GM13977 (cell line): ENCODE measurements around the gene AHCYL2.
"Not testable (repeated sequence)": the region's sequence is repeated elsewhere in the genome, so short reads cannot be mapped to it uniquely, and the experiment has no call there.

Experiments used
- DNase-seq: peaks from one replicate; pipeline ENCODE4 v3.0.0; 2012; ENCODE audit warnings: low spot score
- CTCF ChIP-seq: IDR thresholded peaks from 2 replicates; pipeline ENCODE4 v1.5.1; 2012; ENCODE audit warnings: mild to moderate bottlenecking, control low read depth; ENCODE audit not compliant: insufficient read depth; ENCODE audit errors: extremely low read depth, missing control alignments
- in situ Hi-C: fragments of 300-500 bp; cut with MboI; formaldehyde crosslinking; loops from one replicate; pipeline ENCODE4 v1.12.0; 2022; ENCODE audit warnings: low sequenced_read_pairs, low pct_unique_long_range_greater_than_20kb, mixed read lengths, inconsistent platforms; ENCODE audit not compliant: unreplicated experiment

The AHCYL2 gene

GRCh38 chr7:129438839-129439651 is 214.2 kb downstream of the AHCYL2 start:
- TF ChIP-seq CTCF: no peak
- no peak for DNase-seq
- in situ Hi-C loops: no loop called here

- TF ChIP-seq CTCF: no peak
- in situ Hi-C loops: no loop called here
Measured at GRCh38 chr7:129439963-129440625, 215.3 kb downstream of the AHCYL2 start.

GRCh38 chr7:129443612-129444011 is 218.8 kb downstream of the AHCYL2 start:
- in situ Hi-C loops: no loop called here
- no peak for TF ChIP-seq CTCF
- DNase-seq: no peak

More at GRCh38 chr7:129439963-129440625, 215.3 kb downstream of the AHCYL2 start:
- DNase-seq: no peak

GRCh38 chr7:129444776-129445175 is 219.9 kb downstream of the AHCYL2 start:
- in situ Hi-C loops, DNase-seq: not testable (repeated sequence)

- in situ Hi-C loops, DNase-seq: not testable (repeated sequence)
Measured at GRCh38 chr7:129446925-129447324, 222.1 kb downstream of the AHCYL2 start.

- DNase-seq, in situ Hi-C loops: not testable (repeated sequence)
Measured at GRCh38 chr7:129447445-129447844, 222.6 kb downstream of the AHCYL2 start.

GRCh38 chr7:129448608-129449007 is 223.8 kb downstream of the AHCYL2 start:
- DNase-seq, in situ Hi-C loops: not testable (repeated sequence)

GRCh38 chr7:129450295-129450694 is 225.5 kb downstream of the AHCYL2 start:
- in situ Hi-C loops: loop anchor here (25.0 kb wide), 2 partner anchors 88 to 238 kb away; no protein-coding TSS in a partner anchor

More at GRCh38 chr7:129450295-129450694, 225.5 kb downstream of the AHCYL2 start:
- DNase-seq: no peak
- no peak for TF ChIP-seq CTCF
